Stimulated activated naive CD8-positive, alpha-beta T cell treated with anti-CD3 and anti-CD28 coated beads, Interleukin-15, Interleukin-2, amounts not matched to agents 100 ng/mL and 50 ng/mL, for 24 hours (primary cell): ENCODE results near the gene TRPM3.

ENCODE experiments used
- H3K27ac Mint-ChIP-seq: one replicate; pipeline ENCODE4 v1.8.0; 2021; ENCODE audit warnings: mild to moderate bottlenecking, mixed read lengths
- H3K27me3 Mint-ChIP-seq: one replicate; pipeline ENCODE4 v1.8.0; 2021; ENCODE audit warnings: mixed read lengths
- H3K36me3 Mint-ChIP-seq: one replicate; pipeline ENCODE4 v1.8.0; 2021; ENCODE audit warnings: low read depth, mixed read lengths
- H3K4me1 Mint-ChIP-seq: one replicate; pipeline ENCODE4 v1.8.0; 2021; ENCODE audit warnings: low read depth, mixed read lengths
- H3K4me3 Mint-ChIP-seq: one replicate; pipeline ENCODE4 v1.8.0; 2021; ENCODE audit warnings: mild to moderate bottlenecking, mixed read lengths
- H3K9me3 Mint-ChIP-seq: one replicate; pipeline ENCODE4 v1.8.0; 2021; ENCODE audit warnings: mixed read lengths

TRPM3 gene

GRCh38 chr9:70542311-70542931, 579.0 kb downstream of the TRPM3 start:
- Mint-ChIP-seq H3K27me3 (no peaks in the 10 kb centered on the region), H3K9me3 (no peaks in the 10 kb centered on the region), H3K27ac (no peak overlapping the region), H3K4me1 (no peaks in the 10 kb centered on the region), H3K36me3 (no peaks in the 10 kb centered on the region), H3K4me3 (no peak overlapping the region)

GRCh38 chr9:70540016-70540415, 581.4 kb downstream of the TRPM3 start:
- Mint-ChIP-seq H3K27me3 (no peaks in the 10 kb centered on the region), H3K4me1 (no peaks in the 10 kb centered on the region), H3K36me3 (no peaks in the 10 kb centered on the region), H3K9me3 (no peaks in the 10 kb centered on the region), H3K4me3 (no peak overlapping the region), H3K27ac (no peak overlapping the region)

GRCh38 chr9:70539526-70539925, 581.9 kb downstream of the TRPM3 start:
- Mint-ChIP-seq H3K4me1 (no peaks in the 10 kb centered on the region), H3K27me3 (no peaks in the 10 kb centered on the region), H3K9me3 (no peaks in the 10 kb centered on the region), H3K36me3 (no peaks in the 10 kb centered on the region), H3K27ac (no peak overlapping the region), H3K4me3 (no peak overlapping the region)

- Mint-ChIP-seq H3K4me3 (no peak overlapping the region), H3K4me1 (no peaks in the 10 kb centered on the region), H3K27me3 (no peaks in the 10 kb centered on the region), H3K27ac (no peak overlapping the region), H3K36me3 (no peaks in the 10 kb centered on the region), H3K9me3 (no peaks in the 10 kb centered on the region)
These were observed 582.4 kb downstream of the TRPM3 start for GRCh38 chr9:70539001-70539400.

- no peaks in the 10 kb centered on the region for H3K36me3 Mint-ChIP-seq
- H3K27me3 Mint-ChIP-seq = no peaks in the 10 kb centered on the region
- no peak overlapping the region for H3K27ac Mint-ChIP-seq
- peaks cover 12% of the 10 kb centered on the region for H3K4me1 Mint-ChIP-seq
- H3K4me3 Mint-ChIP-seq = no peak overlapping the region
- no peaks in the 10 kb centered on the region for H3K9me3 Mint-ChIP-seq
These were observed 584.3 kb downstream of the TRPM3 start for GRCh38 chr9:70537084-70537483.

GRCh38 chr9:70535546-70536323, 585.7 kb downstream of the TRPM3 start:
- H3K9me3 Mint-ChIP-seq = no peaks in the 10 kb centered on the region
- no peaks in the 10 kb centered on the region for H3K27me3 Mint-ChIP-seq
- H3K27ac Mint-ChIP-seq = no peak overlapping the region
- peaks cover 12% of the 10 kb centered on the region for H3K4me1 Mint-ChIP-seq
- H3K4me3 Mint-ChIP-seq = no peak overlapping the region
- no peaks in the 10 kb centered on the region for H3K36me3 Mint-ChIP-seq

GRCh38 chr9:70534471-70534870, 587.0 kb downstream of the TRPM3 start:
- Mint-ChIP-seq H3K36me3 (no peaks in the 10 kb centered on the region), H3K9me3 (no peaks in the 10 kb centered on the region), H3K27ac (no peak overlapping the region), H3K4me3 (no peak overlapping the region), H3K27me3 (no peaks in the 10 kb centered on the region), H3K4me1 (peaks cover 12% of the 10 kb centered on the region)

- H3K27ac Mint-ChIP-seq = no peak overlapping the region
- H3K9me3 Mint-ChIP-seq = no peaks in the 10 kb centered on the region
- H3K4me1 Mint-ChIP-seq = peaks cover 12% of the 10 kb centered on the region
- H3K4me3 Mint-ChIP-seq = no peak overlapping the region
- no peaks in the 10 kb centered on the region for H3K27me3 Mint-ChIP-seq
- H3K36me3 Mint-ChIP-seq = no peaks in the 10 kb centered on the region
These were observed 587.4 kb downstream of the TRPM3 start for GRCh38 chr9:70534061-70534460.

- Mint-ChIP-seq H3K27ac (no peak overlapping the region), H3K4me3 (no peak overlapping the region), H3K4me1 (peaks cover 12% of the 10 kb centered on the region), H3K27me3 (no peaks in the 10 kb centered on the region), H3K36me3 (no peaks in the 10 kb centered on the region), H3K9me3 (no peaks in the 10 kb centered on the region)
These were observed 587.9 kb downstream of the TRPM3 start for GRCh38 chr9:70533492-70533891.

- Mint-ChIP-seq H3K4me3 (no peak overlapping the region), H3K27ac (peak overlapping the region; percentile 29)
These were observed 588.7 kb downstream of the TRPM3 start for GRCh38 chr9:70532716-70533115.

GRCh38 chr9:70531311-70531710, 590.1 kb downstream of the TRPM3 start:
- Mint-ChIP-seq H3K36me3 (no peaks in the 10 kb centered on the region), H3K4me1 (peaks cover 12% of the 10 kb centered on the region), H3K27me3 (no peaks in the 10 kb centered on the region), H3K27ac (no peak overlapping the region), H3K9me3 (no peaks in the 10 kb centered on the region), H3K4me3 (no peak overlapping the region)

More at GRCh38 chr9:70532716-70533115, 588.7 kb downstream of the TRPM3 start:
- Mint-ChIP-seq H3K36me3 (no peaks in the 10 kb centered on the region), H3K4me1 (peaks cover 12% of the 10 kb centered on the region), H3K9me3 (no peaks in the 10 kb centered on the region), H3K27me3 (no peaks in the 10 kb centered on the region)

- no peak overlapping the region for H3K27ac Mint-ChIP-seq
- peaks cover 15% of the 10 kb centered on the region for H3K4me1 Mint-ChIP-seq
- H3K36me3 Mint-ChIP-seq = no peaks in the 10 kb centered on the region
- no peaks in the 10 kb centered on the region for H3K27me3 Mint-ChIP-seq
- H3K9me3 Mint-ChIP-seq = no peaks in the 10 kb centered on the region
- no peak overlapping the region for H3K4me3 Mint-ChIP-seq
These were observed 590.7 kb downstream of the TRPM3 start for GRCh38 chr9:70530716-70531115.

GRCh38 chr9:70529833-70530232, 591.6 kb downstream of the TRPM3 start:
- no peak overlapping the region for H3K4me3 Mint-ChIP-seq
- H3K36me3 Mint-ChIP-seq = no peaks in the 10 kb centered on the region
- H3K9me3 Mint-ChIP-seq = peaks cover 9% of the 10 kb centered on the region
- H3K27ac Mint-ChIP-seq = no peak overlapping the region
- H3K27me3 Mint-ChIP-seq = no peaks in the 10 kb centered on the region
- H3K4me1 Mint-ChIP-seq = peaks cover 20% of the 10 kb centered on the region

- H3K9me3 Mint-ChIP-seq = peaks cover 12% of the 10 kb centered on the region
- H3K36me3 Mint-ChIP-seq = no peaks in the 10 kb centered on the region
- no peak overlapping the region for H3K27ac Mint-ChIP-seq
- H3K4me1 Mint-ChIP-seq = peaks cover 20% of the 10 kb centered on the region
- no peaks in the 10 kb centered on the region for H3K27me3 Mint-ChIP-seq
- H3K4me3 Mint-ChIP-seq = no peak overlapping the region
These were observed 592.0 kb downstream of the TRPM3 start for GRCh38 chr9:70529377-70529776.

GRCh38 chr9:70526902-70527301, 594.5 kb downstream of the TRPM3 start:
- H3K36me3 Mint-ChIP-seq = no peaks in the 10 kb centered on the region
- H3K4me1 Mint-ChIP-seq = peaks cover 7% of the 10 kb centered on the region
- no peaks in the 10 kb centered on the region for H3K27me3 Mint-ChIP-seq
- H3K9me3 Mint-ChIP-seq = peaks cover 22% of the 10 kb centered on the region
- no peak overlapping the region for H3K27ac Mint-ChIP-seq
- H3K4me3 Mint-ChIP-seq = no peak overlapping the region

- Mint-ChIP-seq H3K27me3 (no peaks in the 10 kb centered on the region), H3K36me3 (no peaks in the 10 kb centered on the region), H3K9me3 (peaks cover 22% of the 10 kb centered on the region), H3K27ac (no peak overlapping the region), H3K4me3 (no peak overlapping the region), H3K4me1 (peaks cover 7% of the 10 kb centered on the region)
These were observed 595.9 kb downstream of the TRPM3 start for GRCh38 chr9:70525519-70525918.
